Measurements from ENCODE around the gene SEMA4D.
"Not testable (repeated sequence)": the region's sequence is repeated elsewhere in the genome, so short reads cannot be mapped to it uniquely, and the experiment has no call there.

The SEMA4D gene

DNA sequence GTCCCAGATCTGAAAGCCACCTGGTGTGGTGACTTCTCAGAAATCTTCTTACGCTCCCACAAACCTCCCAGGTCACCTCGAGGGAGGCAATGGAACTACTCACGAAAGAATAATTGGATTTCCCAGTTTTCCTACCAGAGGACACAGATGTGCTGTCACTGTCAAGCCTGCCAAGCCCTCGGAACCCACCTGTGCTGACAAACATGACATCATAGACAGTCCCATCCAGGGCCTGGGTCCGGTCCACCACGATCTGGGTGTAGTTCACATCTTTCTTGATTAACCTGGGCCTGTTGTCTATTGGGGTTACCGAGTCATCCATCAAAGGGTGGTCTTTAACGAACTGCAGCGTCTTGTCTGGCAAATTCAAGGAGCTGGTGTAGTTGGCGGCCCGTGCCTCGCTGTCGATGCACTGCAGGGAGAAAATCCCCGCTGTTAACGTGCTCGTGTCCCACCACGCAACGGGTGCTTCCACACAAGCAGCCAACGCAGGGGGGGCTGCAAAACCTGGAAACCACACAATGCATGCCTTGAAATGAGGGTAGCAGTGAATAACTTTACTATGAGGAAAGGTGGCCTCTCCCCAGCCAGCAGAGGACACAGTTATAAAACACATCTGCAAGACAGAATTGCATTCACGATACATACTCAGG, 110.6 kb downstream of the SEMA4D start:
- DNase-seq (ENCODE audit: low read depth in 3 of 3), result no peak

DNA sequence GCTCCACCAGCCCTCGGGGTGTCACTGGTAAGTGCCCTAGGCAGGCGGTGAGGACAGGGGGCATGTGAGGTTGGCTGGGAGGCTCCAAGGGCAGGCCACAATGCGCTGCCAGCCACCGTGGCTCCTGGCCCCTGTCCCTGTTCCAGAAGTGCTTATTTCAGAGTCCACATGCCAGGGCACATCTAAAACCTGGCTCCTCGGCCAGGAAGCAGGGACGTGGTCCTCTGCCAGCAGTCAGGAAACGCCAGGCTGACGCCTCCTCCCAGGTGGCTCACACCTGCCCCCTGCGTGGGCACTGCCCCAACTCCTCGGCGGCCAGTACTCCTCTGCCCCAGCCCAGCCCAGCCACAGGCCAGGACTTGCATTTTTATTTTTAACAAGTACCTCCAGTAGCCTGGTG, 111.1 kb downstream of the SEMA4D start:
- no peak for DNase-seq (ENCODE audit: low read depth in 3 of 3)

DNA sequence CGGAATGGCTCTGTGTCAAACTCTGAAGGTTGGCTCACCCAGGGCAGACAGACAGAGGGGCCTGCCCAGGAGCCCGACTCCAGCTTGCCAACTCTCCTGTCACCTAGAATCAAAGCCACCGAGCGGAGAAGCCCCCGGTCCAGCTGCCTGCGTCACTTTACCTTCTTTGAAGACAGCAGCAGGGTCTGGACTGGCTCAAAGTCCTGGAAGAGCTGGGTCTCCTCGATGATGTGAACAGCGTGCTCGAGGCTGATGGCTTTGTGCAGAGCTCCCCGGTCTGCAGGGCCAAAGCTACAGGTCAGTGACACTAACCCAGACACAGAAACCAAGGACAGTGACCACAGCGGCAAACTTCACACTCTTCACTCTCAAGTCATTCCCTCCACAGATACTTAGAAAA, 111.7 kb downstream of the SEMA4D start:
- no peak for DNase-seq (ENCODE audit: low read depth in 3 of 3)

- DNase-seq (ENCODE audit: low read depth in 3 of 3), result no peak
Measured at GRCh38 chr9:89384783-89385182, 113.1 kb downstream of the SEMA4D start.

DNA sequence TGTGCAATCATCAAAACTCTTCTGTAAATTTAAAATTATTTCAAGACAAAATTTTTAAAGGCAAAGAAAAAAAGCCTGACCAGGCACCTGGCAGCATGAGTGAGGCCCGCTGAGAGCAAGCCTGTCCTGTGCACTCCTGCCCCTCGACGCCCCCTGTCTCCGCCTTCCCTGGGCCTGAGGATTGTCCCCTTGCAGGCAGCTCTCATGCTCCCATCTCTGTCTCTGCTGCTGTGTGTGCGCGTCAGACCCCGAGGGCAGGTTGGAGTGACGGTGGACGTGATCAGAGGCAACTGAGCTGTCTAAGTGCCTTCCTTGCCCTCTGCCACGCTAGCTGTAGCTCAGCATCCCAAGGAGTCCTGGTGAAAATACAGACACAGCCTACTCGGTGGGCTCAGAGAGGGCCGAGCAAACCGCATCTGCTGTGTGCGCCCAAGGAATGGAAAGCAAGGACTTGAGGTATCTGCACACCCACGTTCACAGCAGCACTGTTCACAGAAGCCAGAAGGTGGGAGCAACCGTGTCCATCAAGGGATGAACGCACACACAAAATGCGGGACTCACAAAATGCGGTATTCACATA, 114.1 kb downstream of the SEMA4D start:
- no peak for DNase-seq (ENCODE audit: low read depth in 3 of 3)

DNA sequence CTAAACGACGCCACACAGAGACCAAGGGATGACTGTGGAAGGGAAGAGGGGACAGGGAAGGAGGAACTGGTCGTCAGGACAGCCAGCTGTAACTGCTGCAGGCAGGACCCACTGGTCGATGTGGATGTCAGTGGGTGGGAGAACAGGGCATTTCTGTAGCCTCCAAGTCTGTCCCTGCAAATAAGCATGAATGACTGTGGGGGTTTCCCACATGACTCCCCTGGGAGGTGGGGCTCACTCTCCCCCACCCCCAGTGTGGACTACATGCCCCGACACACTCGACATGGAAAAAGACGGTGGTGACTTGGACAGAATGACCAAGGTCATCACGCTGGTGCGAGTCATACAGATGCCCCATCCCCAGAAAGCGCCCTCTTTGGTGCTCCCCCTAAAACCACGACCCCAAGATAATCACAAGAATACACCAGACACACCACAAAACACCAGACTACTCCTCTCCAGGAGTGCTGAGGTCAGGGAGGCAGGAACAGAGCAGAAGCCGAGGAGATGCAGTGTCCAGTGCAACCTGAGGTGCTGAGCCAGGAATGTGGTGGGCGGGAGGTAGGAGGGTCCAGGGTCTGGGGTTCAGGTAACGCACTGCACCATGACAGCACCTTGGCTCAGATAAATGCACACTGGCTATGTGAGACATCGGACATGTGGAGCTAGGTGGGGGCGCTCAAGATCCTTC, 114.7 kb downstream of the SEMA4D start:
- DNase-seq (ENCODE audit: low read depth in 3 of 3), result no peak

- no peak for DNase-seq (ENCODE audit: low read depth in 3 of 3)
Measured at GRCh38 chr9:89382026-89382986, 115.6 kb downstream of the SEMA4D start.

DNA sequence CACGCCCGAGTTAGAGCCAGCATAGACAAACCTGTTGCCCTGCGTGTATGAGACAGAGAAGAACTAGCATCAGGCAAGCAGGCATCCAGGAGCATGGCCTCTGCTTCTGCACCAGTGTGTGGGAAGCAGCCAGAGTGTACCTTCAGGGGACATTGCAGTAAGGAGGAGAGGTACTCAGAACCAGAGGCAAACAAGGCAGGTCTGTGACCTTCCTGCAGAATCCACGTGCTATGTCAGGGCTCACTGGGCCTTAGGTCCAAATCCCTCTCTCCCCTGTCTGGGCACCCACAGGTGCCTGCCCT, 116.7 kb downstream of the SEMA4D start:
- no peak for DNase-seq (ENCODE audit: low read depth in 3 of 3)

GRCh38 chr9:89380437-89381307, 117.2 kb downstream of the SEMA4D start:
- DNase-seq (ENCODE audit: low read depth in 3 of 3), result no peak

DNA sequence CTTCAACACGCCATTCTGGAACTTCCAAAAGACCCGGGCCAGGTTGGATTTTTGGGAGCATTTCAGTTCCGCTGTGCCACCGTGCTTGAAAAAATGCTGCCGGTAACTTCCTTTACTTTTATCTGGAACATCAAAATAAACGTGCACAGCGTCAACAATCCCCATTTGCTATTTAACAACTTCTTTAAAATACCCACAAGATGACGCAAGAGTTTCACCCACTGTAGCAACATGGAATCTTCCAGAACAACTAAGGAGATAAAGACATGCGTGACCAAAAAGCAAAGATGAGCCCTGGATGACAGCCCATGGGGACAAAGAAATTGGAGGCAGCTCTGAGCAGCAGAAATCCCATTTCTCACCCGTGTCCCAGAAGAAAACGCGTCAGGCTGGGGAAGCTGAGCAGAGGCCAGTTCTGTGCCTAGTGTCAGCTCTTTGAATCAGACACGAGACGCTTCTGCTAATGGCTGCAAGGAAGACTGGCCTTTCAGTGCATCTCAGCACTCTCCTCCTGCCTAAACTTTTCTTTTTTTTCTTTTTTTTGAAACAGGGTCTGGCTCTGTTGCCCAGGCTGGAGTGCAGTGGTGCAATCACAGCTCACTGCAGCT, 118.3 kb downstream of the SEMA4D start:
- DNase-seq (ENCODE audit: low read depth in 3 of 3), result no peak

DNA sequence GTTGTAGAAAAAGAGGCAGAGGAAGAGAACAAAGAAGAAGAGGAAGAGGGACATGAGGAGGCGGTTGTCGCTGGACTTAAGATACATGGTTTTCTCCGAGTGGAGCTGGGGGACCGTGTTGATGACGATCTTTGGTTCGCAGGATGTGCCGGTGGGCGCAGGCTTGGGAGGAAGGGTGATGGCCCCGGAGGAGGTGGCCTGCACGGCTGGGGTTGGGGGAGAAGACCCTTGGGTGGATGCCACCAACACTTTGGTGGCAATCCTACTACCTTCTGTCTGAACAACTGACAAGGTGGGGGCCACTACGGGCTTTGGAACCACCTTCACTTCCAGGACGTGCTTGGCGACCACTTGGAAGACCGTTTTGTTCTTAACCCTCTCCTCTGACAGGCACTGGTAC, 118.9 kb downstream of the SEMA4D start:
- no peak for DNase-seq (ENCODE audit: low read depth in 3 of 3)

GRCh38 chr9:89378541-89378940, 119.4 kb downstream of the SEMA4D start:
- DNase-seq (ENCODE audit: low read depth in 3 of 3), result no peak

GRCh38 chr9:89377411-89377810, 120.5 kb downstream of the SEMA4D start:
- no peak for DNase-seq (ENCODE audit: low read depth in 3 of 3)

DNA sequence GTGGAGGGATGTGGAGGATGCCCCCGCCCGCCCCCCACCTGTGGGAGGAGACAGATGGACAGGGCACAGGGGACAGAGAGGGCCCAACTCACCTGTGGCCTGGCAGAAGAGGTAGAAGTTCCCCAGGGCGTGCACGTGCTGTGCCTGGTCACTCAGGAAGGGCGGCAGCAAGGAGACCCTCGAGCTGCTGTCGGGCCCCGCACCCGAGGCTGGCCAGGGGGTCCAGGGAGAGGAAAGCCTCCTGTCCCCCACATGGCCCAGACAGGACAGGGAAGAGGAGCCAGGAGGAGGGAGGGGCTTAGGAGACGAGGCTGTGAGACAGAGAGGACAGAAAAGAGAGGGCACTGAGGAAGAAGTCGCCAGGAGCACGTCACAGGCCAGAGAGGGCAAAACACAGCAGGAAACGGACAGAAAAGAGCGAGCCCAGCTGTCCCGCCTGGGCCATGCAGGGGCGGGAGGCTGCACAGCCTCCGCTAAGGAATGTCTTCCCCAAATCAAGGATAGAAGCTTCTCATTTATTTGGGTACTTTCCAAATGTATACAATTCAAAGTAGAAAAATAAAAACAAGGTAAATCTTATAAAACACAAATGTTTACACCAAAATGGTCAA, 121.1 kb downstream of the SEMA4D start:
- DNase-seq (ENCODE audit: low read depth in 3 of 3), result no peak

DNA sequence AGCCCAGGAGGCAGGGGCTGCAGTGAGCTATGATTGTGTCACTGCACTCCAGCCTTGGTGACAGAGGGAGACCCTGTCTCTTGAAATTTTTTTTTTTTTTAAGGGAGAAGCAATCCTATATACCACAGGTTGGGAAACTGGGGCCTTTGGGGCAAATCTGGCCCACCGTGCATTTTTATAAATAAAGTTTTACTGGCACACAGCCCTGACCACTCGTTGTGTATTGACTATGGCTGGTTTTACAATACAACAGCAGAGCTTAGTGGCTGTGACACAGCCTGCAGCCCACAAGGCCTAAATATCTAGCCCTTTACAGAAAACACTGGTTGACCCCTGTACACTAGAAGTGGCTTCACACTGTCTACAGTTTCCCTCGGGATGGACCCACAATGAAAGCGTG, 121.6 kb downstream of the SEMA4D start:
- no peak for DNase-seq (ENCODE audit: low read depth in 3 of 3)

- no peak for DNase-seq (ENCODE audit: low read depth in 3 of 3)
Measured at GRCh38 chr9:89375191-89375760, 122.6 kb downstream of the SEMA4D start.

GRCh38 chr9:89374176-89374575, 123.7 kb downstream of the SEMA4D start:
- DNase-seq (ENCODE audit: low read depth in 3 of 3), result no peak

DNA sequence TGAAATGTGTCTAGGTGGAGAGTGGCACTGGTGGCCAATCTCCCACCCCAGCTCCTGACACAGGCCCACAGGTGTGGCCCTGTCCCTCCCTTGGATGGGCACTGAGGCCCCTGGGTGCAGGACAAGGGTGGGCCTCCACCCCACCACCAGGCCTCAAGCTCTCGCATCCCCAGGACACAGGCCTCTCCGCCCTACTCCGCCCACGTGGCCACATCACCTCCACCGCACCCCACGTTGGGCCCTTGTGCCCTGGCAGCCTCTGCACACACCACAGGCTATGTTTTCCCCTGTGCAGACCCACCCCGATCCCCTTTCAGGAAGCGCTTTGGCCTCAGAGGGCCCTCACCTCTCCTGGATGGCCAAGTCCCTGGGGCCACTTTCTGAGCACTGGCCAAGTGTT, 124.9 kb downstream of the SEMA4D start:
- DNase-seq (ENCODE audit: low read depth in 3 of 3), result no peak

DNA sequence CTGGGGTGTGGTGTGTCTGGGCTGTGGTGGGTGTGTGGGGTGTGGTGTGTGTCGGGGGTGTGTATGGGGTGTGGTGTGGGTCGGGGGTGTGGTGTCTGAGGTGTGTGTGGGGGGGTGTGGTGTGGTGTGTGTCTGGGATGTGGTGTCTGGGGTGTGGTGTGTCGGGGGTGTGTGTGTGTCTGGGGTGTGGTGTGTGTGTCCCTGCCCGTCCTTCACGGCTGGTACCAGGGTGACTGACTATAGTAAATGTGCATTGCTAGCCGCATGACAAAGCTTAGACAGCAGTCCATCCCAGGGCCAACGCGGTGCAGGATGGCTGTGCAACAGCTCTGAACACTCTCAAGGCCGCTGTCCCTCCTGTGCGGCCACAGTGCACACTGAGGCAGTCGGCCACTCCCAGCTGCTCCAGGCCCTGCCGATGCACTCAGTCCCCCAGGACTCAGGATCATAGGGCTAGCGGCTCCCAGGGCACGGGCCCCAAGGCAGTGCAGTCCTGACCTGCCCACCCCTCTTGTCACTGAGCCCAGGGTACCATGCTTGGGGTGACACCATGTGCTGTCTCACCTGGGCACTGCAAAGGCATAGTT, 125.6 kb downstream of the SEMA4D start:
- no peak for DNase-seq (ENCODE audit: low read depth in 3 of 3)

GRCh38 chr9:89371791-89372190, 126.1 kb downstream of the SEMA4D start:
- DNase-seq (ENCODE audit: low read depth in 3 of 3), result not testable (repeated sequence)
